T-helper 2 cell treated with Interferon-gamma antibody and Interleukin-4, amounts not matched to agents 5 μg/mL and 100 μg/mL, for 36 hours (primary cell): Measurements from ENCODE around the gene TRIB2.

Experiments used
- DNase-seq: peaks from one replicate; pipeline ENCODE4 v3.0.0; 2021; ENCODE audit warnings: low spot score
- H3K27ac Mint-ChIP-seq: one replicate; pipeline ENCODE4 v1.8.0; 2021; ENCODE audit warnings: mild to moderate bottlenecking, mixed read lengths
- H3K27me3 Mint-ChIP-seq: one replicate; pipeline ENCODE4 v1.8.0; 2021; ENCODE audit warnings: low read depth, mixed read lengths
- H3K36me3 Mint-ChIP-seq: one replicate; pipeline ENCODE4 v1.8.0; 2021; ENCODE audit warnings: low read depth, mixed read lengths
- H3K4me1 Mint-ChIP-seq: one replicate; pipeline ENCODE4 v1.8.0; 2021; ENCODE audit warnings: low read depth, mixed read lengths
- H3K4me3 Mint-ChIP-seq: one replicate; pipeline ENCODE4 v1.8.0; 2022; ENCODE audit warnings: mild to moderate bottlenecking, moderate library complexity, mixed read lengths
- H3K9me3 Mint-ChIP-seq: one replicate; pipeline ENCODE4 v1.8.0; 2021; ENCODE audit warnings: mixed read lengths

The TRIB2 gene

GRCh38 chr2:12778369-12778768, 61.6 kb downstream of the TRIB2 start:
- H3K9me3 Mint-ChIP-seq, result no peaks in the 10 kb centered on the region
- H3K27ac Mint-ChIP-seq, result no peak overlapping the region
- peaks cover 21% of the 10 kb centered on the region for H3K27me3 Mint-ChIP-seq
- no peaks in the 10 kb centered on the region for H3K36me3 Mint-ChIP-seq
- H3K4me1 Mint-ChIP-seq, result peaks cover 3% of the 10 kb centered on the region
- DNase-seq, result no peak
- no peak overlapping the region for H3K4me3 Mint-ChIP-seq

- no peak overlapping the region for H3K4me3 Mint-ChIP-seq
- peaks cover 17% of the 10 kb centered on the region for H3K27me3 Mint-ChIP-seq
- H3K9me3 Mint-ChIP-seq, result no peaks in the 10 kb centered on the region
- peaks cover 3% of the 10 kb centered on the region for H3K4me1 Mint-ChIP-seq
- H3K36me3 Mint-ChIP-seq, result no peaks in the 10 kb centered on the region
- no peak overlapping the region for H3K27ac Mint-ChIP-seq
- DNase-seq, result no peak
Measured at GRCh38 chr2:12778811-12779579, 62.3 kb downstream of the TRIB2 start.

GRCh38 chr2:12781329-12781728, 64.6 kb downstream of the TRIB2 start:
- DNase-seq, result no peak
- H3K9me3 Mint-ChIP-seq, result no peaks in the 10 kb centered on the region
- H3K27me3 Mint-ChIP-seq, result peaks cover 15% of the 10 kb centered on the region
- no peak overlapping the region for H3K4me3 Mint-ChIP-seq
- peaks cover 3% of the 10 kb centered on the region for H3K4me1 Mint-ChIP-seq
- H3K36me3 Mint-ChIP-seq, result no peaks in the 10 kb centered on the region
- H3K27ac Mint-ChIP-seq, result no peak overlapping the region

GRCh38 chr2:12787891-12788801, 71.4 kb downstream of the TRIB2 start:
- no peak overlapping the region for H3K4me3 Mint-ChIP-seq
- H3K4me1 Mint-ChIP-seq, result no peaks in the 10 kb centered on the region
- no peak overlapping the region for H3K27ac Mint-ChIP-seq
- peaks cover 7% of the 10 kb centered on the region for H3K27me3 Mint-ChIP-seq
- DNase-seq, result no peak
- peaks cover 3% of the 10 kb centered on the region for H3K9me3 Mint-ChIP-seq
- no peaks in the 10 kb centered on the region for H3K36me3 Mint-ChIP-seq

GRCh38 chr2:12791906-12792305, 75.2 kb downstream of the TRIB2 start:
- H3K4me3 Mint-ChIP-seq, result no peak overlapping the region
- H3K27me3 Mint-ChIP-seq, result no peaks in the 10 kb centered on the region
- H3K36me3 Mint-ChIP-seq, result no peaks in the 10 kb centered on the region
- DNase-seq, result no peak
- H3K9me3 Mint-ChIP-seq, result peaks cover 3% of the 10 kb centered on the region
- H3K4me1 Mint-ChIP-seq, result no peaks in the 10 kb centered on the region
- no peak overlapping the region for H3K27ac Mint-ChIP-seq
